Prostate gland (tissue), 2 donors: ENCODE measurements around the gene CLIC1.

Experiments used
- CTCF ChIP-seq, 4 experiments: fragments of 200-600 bp in 2 of 4; fragments of 450-650 bp in 2 of 4; sonication (generic) in 2 of 4; IDR thresholded peaks; 1 replicate in 3 of 4; 2 replicates in 1 of 4; pipeline ENCODE4 v1.5.1; 2016 to 2019; ENCODE audit warnings: antibody characterized with exemption in 4 of 4, mild to moderate bottlenecking in 2 of 4, moderate library complexity in 2 of 4
- POLR2A ChIP-seq: fragments of 450-650 bp; IDR thresholded peaks from one replicate; pipeline ENCODE4 v1.6.1; 2016; ENCODE audit warnings: antibody characterized with exemption, mild to moderate bottlenecking
- POLR2AphosphoS5 ChIP-seq: sonication (generic); formaldehyde crosslinking; IDR thresholded peaks from one replicate; pipeline ENCODE4 v1.6.1; 2017; ENCODE audit warnings: antibody characterized with exemption

GRCh38 chr6:31706599-31706998 is 29.7 kb downstream of the CLIC1 start, which contains the start of gene LY6G6F:
- no peak for TF ChIP-seq CTCF (IDR thresholded peaks at IDR 0.05)
- no peak for TF ChIP-seq POLR2A
- TF ChIP-seq POLR2AphosphoS5 = no peak
